IMR-90 (cell line): Measurements from ENCODE around the gene ASGR2. TPM values are rescaled to one million over a fixed set of nuclear protein-coding genes. Genes with fewer than 3 reads are reported as not detected.

ENCODE experiments used
- ATAC-seq: fragments of 200-7000 bp; cut with Tn5 transposase; 2 replicates; pipeline ENCODE4 v1.9.1; 2020; ENCODE audit warnings: low read depth, mild to moderate bottlenecking, moderate library complexity
- BruUV-seq: library from RNA; stranded (reverse); fragments of 400-500 nt; replicated peaks from 2 replicates; lab custom pipeline; 2021; lab: Mats Ljungman, UMichigan
- CTCF ChIA-PET: fragments of 300-600 bp; formaldehyde crosslinking; extraction: SDS; loops from one replicate; lab custom pipeline; 2021; ENCODE audit warnings: antibody characterized with exemption; lab: Yijun Ruan, JAX
- POLR2A ChIA-PET: fragments of 300-600 bp; sonication (Branson Sonifier 250); formaldehyde crosslinking; loops from one replicate; lab custom pipeline; 2022; ENCODE audit warnings: antibody characterized with exemption; ENCODE audit not compliant: unreplicated experiment; lab: Charles Lee
- DNase-seq: peaks from one replicate; pipeline ENCODE4 v3.0.0; 2013
- H2AFZ ChIP-seq: replicated peaks from 2 replicates; pipeline ENCODE3; 2013; ENCODE audit warnings: low read length, mild to moderate bottlenecking; ENCODE audit not compliant: poor library complexity
- H2AK5ac ChIP-seq: 2 replicates; pipeline ENCODE4 v1.6.1; 2013; ENCODE audit warnings: low read depth, low read length, inconsistent platforms
- H2AK9ac ChIP-seq: replicated peaks from 2 replicates; pipeline ENCODE3; 2013; ENCODE audit warnings: mild to moderate bottlenecking, low read depth, low read length, moderate library complexity; ENCODE audit not compliant: poor library complexity
- H2BK120ac ChIP-seq: 2 replicates; pipeline ENCODE4 v1.6.1; 2013; ENCODE audit warnings: low read depth, low read length, inconsistent platforms
- H2BK15ac ChIP-seq: 3 replicates; pipeline ENCODE4 v1.6.1; 2013; ENCODE audit warnings: low read depth, low read length, inconsistent platforms
- H2BK20ac ChIP-seq: 2 replicates; pipeline ENCODE4 v1.6.1; 2013; ENCODE audit warnings: low read depth, mild to moderate bottlenecking, inconsistent platforms, low read length, moderate library complexity
- H2BK5ac ChIP-seq: 2 replicates; pipeline ENCODE4 v1.6.1; 2013; ENCODE audit warnings: mild to moderate bottlenecking, low read depth, low read length, inconsistent platforms; ENCODE audit not compliant: poor library complexity, severe bottlenecking
- H3K14ac ChIP-seq: replicated peaks from 2 replicates; pipeline ENCODE4 v1.6.1; 2013; ENCODE audit warnings: low read depth, low read length, inconsistent platforms
- H3K18ac ChIP-seq: 2 replicates; pipeline ENCODE4 v1.6.1; 2013; ENCODE audit warnings: low read depth, low read length, control low read depth
- H3K23ac ChIP-seq: 2 replicates; pipeline ENCODE4 v1.6.1; 2013; ENCODE audit warnings: low read depth, low read length, inconsistent platforms
- H3K27ac ChIP-seq: 2 replicates; pipeline ENCODE4 v1.5.1; 2013; ENCODE audit warnings: mild to moderate bottlenecking, control low read depth, low read length; ENCODE audit not compliant: insufficient read depth
- H3K27me3 ChIP-seq: 2 replicates; pipeline ENCODE4 v1.6.1; 2013; ENCODE audit warnings: low read length; ENCODE audit not compliant: control insufficient read depth, insufficient read depth
- H3K36me3 ChIP-seq: 2 replicates; pipeline ENCODE4 v1.6.1; 2013; ENCODE audit warnings: low read length, mixed read lengths; ENCODE audit not compliant: control insufficient read depth, insufficient read depth
- H3K4ac ChIP-seq: 2 replicates; pipeline ENCODE4 v1.6.1; 2013; ENCODE audit warnings: low read depth, low read length, inconsistent platforms
- H3K4me1 ChIP-seq: 2 replicates; pipeline ENCODE4 v1.6.1; 2013; ENCODE audit warnings: low read length, mixed read lengths; ENCODE audit not compliant: control insufficient read depth, insufficient read depth
- H3K4me2 ChIP-seq: 2 replicates; pipeline ENCODE4 v1.6.1; 2013; ENCODE audit warnings: low read depth, mild to moderate bottlenecking, control low read depth, low read length, moderate library complexity
- H3K4me3 ChIP-seq: 2 replicates; pipeline ENCODE4 v1.5.1; 2013; ENCODE audit warnings: low read depth, mild to moderate bottlenecking, control low read depth, low read length, moderate library complexity; ENCODE audit not compliant: insufficient read depth
- H3K56ac ChIP-seq: 2 replicates; pipeline ENCODE4 v1.6.1; 2013; ENCODE audit warnings: low read length, inconsistent platforms; ENCODE audit not compliant: insufficient read depth; ENCODE audit errors: extremely low read depth
- H3K79me1 ChIP-seq, 2 experiments: 2 replicates each; pipeline ENCODE4 v1.6.1; 2013; ENCODE audit warnings: low read length in 2 of 2, inconsistent platforms in 1 of 2, low read depth in 1 of 2
- H3K9ac ChIP-seq: 2 replicates; pipeline ENCODE4 v1.6.1; 2013; ENCODE audit warnings: low read depth, low read length, control low read depth
- H3K9me1 ChIP-seq: 2 replicates; pipeline ENCODE4 v1.6.1; 2013; ENCODE audit warnings: low read length, inconsistent platforms; ENCODE audit not compliant: insufficient read depth
- H3K9me3 ChIP-seq: 2 replicates; pipeline ENCODE4 v1.6.1; 2013; ENCODE audit warnings: low read length; ENCODE audit not compliant: control insufficient read depth, insufficient read depth
- H4K20me1 ChIP-seq: 2 replicates; pipeline ENCODE4 v1.6.1; 2013; ENCODE audit warnings: low read length, inconsistent platforms; ENCODE audit not compliant: insufficient read depth
- H4K5ac ChIP-seq: 2 replicates; pipeline ENCODE4 v1.6.1; 2013; ENCODE audit warnings: mild to moderate bottlenecking, low read depth, low read length, control low read depth
- H4K8ac ChIP-seq, 2 experiments: 2 replicates each; pipeline ENCODE4 v1.6.1; 2013; ENCODE audit warnings: low read depth in 2 of 2, low read length in 2 of 2, control low read depth in 1 of 2, inconsistent platforms in 1 of 2
- H4K91ac ChIP-seq: 2 replicates; pipeline ENCODE4 v1.6.1; 2013; ENCODE audit warnings: low read depth, low read length, inconsistent platforms; ENCODE audit not compliant: insufficient read depth
- BHLHE40 ChIP-seq: fragments of 150-350 bp; IDR thresholded peaks from 2 replicates; pipeline ENCODE4 v1.6.1; 2016; ENCODE audit warnings: mild to moderate bottlenecking, low read depth, low read length
- CEBPB ChIP-seq: IDR thresholded peaks from 2 replicates; pipeline ENCODE4 v1.6.1; 2012; ENCODE audit warnings: low read depth, low read length, improper control_type of control experiment
- CTCF ChIP-seq: conservative IDR thresholded peaks from 2 replicates; pipeline ENCODE4 v1.5.1; 2012; ENCODE audit warnings: mild to moderate bottlenecking, low read depth, low read length, improper control_type of control experiment
- ELK1 ChIP-seq: fragments of 150-350 bp; IDR thresholded peaks from 2 replicates; pipeline ENCODE4 v1.6.1; 2016; ENCODE audit warnings: low read depth, mild to moderate bottlenecking, low read length, moderate library complexity, borderline replicate concordance
- FOS ChIP-seq: fragments of 150-350 bp; IDR thresholded peaks from 2 replicates; pipeline ENCODE4 v1.6.1; 2016; ENCODE audit warnings: low read depth, low read length
- MAZ ChIP-seq: IDR thresholded peaks from 2 replicates; pipeline ENCODE4 v1.6.1; 2012; ENCODE audit warnings: low read depth, mild to moderate bottlenecking, low read length, improper control_type of control experiment, moderate library complexity, borderline replicate concordance
- MXI1 ChIP-seq: IDR thresholded peaks from 2 replicates; pipeline ENCODE4 v1.6.1; 2012; ENCODE audit warnings: low read depth, mild to moderate bottlenecking, low read length, moderate library complexity, borderline replicate concordance
- NFE2L2 ChIP-seq: fragments of 150-350 bp; IDR thresholded peaks from 2 replicates; pipeline ENCODE4 v1.6.1; 2016; ENCODE audit warnings: low read depth, mild to moderate bottlenecking, low read length
- POLR2A ChIP-seq: IDR thresholded peaks from 2 replicates; pipeline ENCODE4 v1.6.1; 2012; ENCODE audit warnings: mild to moderate bottlenecking, low read depth, low read length
- RCOR1 ChIP-seq: IDR thresholded peaks from 2 replicates; pipeline ENCODE4 v1.6.1; 2012; ENCODE audit warnings: mild to moderate bottlenecking, low read length, improper control_type of control experiment; ENCODE audit not compliant: insufficient replicate concordance
- RFX5 ChIP-seq: IDR thresholded peaks from 2 replicates; pipeline ENCODE4 v1.8.0; 2012; ENCODE audit warnings: low read depth, mild to moderate bottlenecking, low read length, moderate library complexity
- USF2 ChIP-seq: fragments of 150-350 bp; IDR thresholded peaks from 2 replicates; pipeline ENCODE4 v1.6.1; 2017; ENCODE audit warnings: mild to moderate bottlenecking, antibody characterized with exemption, low read length, low read depth
- WGBS, 2 experiments: methylation state at CpG; one replicate each; pipeline versions ENCODE4 v1.1.5 to v1.1.7; 2013; ENCODE audit warnings: missing lambda C conversion rate in 2 of 2; ENCODE audit not compliant: insufficient read length in 1 of 2; ENCODE audit errors: extremely low coverage in 2 of 2; 5-methylcytosine and 5-hydroxymethylcytosine counted together
- dilution Hi-C: fragments of 300-500 bp; cut with HindIII; formaldehyde crosslinking; loops from one replicate; pipeline ENCODE4 v1.14.3; 2018; ENCODE audit warnings: low sequenced_read_pairs; ENCODE audit not compliant: unreplicated experiment
- in situ Hi-C: fragments of 300-500 bp; cut with MboI; formaldehyde crosslinking; loops from 3 replicates; pipeline ENCODE4 v1.14.3; 2019; ENCODE audit warnings: low sequenced_read_pairs, inconsistent platforms, mixed read lengths
- intact Hi-C: fragments of 100-400 bp; cut with micrococcal nuclease; formaldehyde crosslinking; loops from 2 replicates; pipeline ENCODE4 v1.10.0; 2022
- polyA plus RNA-seq, 3 experiments: library from polyadenylated mRNA; depleted of rRNA; stranded (reverse); fragments of >200 nt; gene quantifications; 2 replicates each; pipeline ENCODE4 v1.2.3, GENCODE V29; 2012; ENCODE audit warnings: low replicate concordance in 1 of 3
- total RNA-seq: library from RNA; depleted of rRNA; stranded (reverse); fragments of >200 nt; gene quantifications from 2 replicates; pipeline ENCODE4 v1.2.3, GENCODE V29; 2012

The ASGR2 gene
- total and polyA plus RNA-seq, 2 of the 4 experiments (the other 2 are of a cell fraction) = not detected

- DNase-seq (no peak), ATAC-seq (no peak)
- peaks cover 27% of the 10 kb centered on the region for H3K27me3 ChIP-seq
- H3K56ac ChIP-seq = no peak overlapping the region
- TF ChIP-seq POLR2A = no peak
- TF ChIP-seq RFX5 = no peak
- TF ChIP-seq FOS = no peak
- no peak for TF ChIP-seq CEBPB
- TF ChIP-seq MXI1 = no peak
- TF ChIP-seq ELK1 = no peak
- no peak for TF ChIP-seq RCOR1
- no peak for TF ChIP-seq BHLHE40
- no peak for TF ChIP-seq CTCF
- TF ChIP-seq MAZ = no peak
- TF ChIP-seq USF2 = no peak
- no peak for TF ChIP-seq NFE2L2
- no peaks in the 10 kb centered on the region for H3K4me1 ChIP-seq
- intact Hi-C loops = no loop called here
- H3K36me3 ChIP-seq = no peaks in the 10 kb centered on the region
- H3K79me1 ChIP-seq = no peaks in the 10 kb centered on the region
- ChIA-PET CTCF (no interaction called here), POLR2A (no interaction called here)
- H2BK5ac ChIP-seq = no peak overlapping the region
- no peak overlapping the region for H3K9ac ChIP-seq
- H2AK9ac ChIP-seq = no peak overlapping the region
- H2AFZ ChIP-seq = no peak overlapping the region
- no peak overlapping the region for H2BK120ac ChIP-seq
- no peak overlapping the region for H3K18ac ChIP-seq
- WGBS, 2 experiments = no CpG with 5 or more reads among the region's 1 CpG
- no peak overlapping the region for H3K4me3 ChIP-seq
- H4K91ac ChIP-seq = no peak overlapping the region
- H3K9me1 ChIP-seq = no peaks in the 10 kb centered on the region
- H3K4ac ChIP-seq = no peak overlapping the region
- H2BK20ac ChIP-seq = no peak overlapping the region
- H3K14ac ChIP-seq = no peak overlapping the region
- no peak overlapping the region for H4K8ac ChIP-seq
- no peak overlapping the region for H3K23ac ChIP-seq
- no peak overlapping the region for H3K27ac ChIP-seq
- H4K5ac ChIP-seq = no peak overlapping the region
- H3K4me2 ChIP-seq = no peak overlapping the region
- peaks cover 5% of the 10 kb centered on the region for H3K9me3 ChIP-seq
- H2BK15ac ChIP-seq = no peak overlapping the region
- BruUV-seq = no TSS peak
- no peaks in the 10 kb centered on the region for H4K20me1 ChIP-seq
- H2AK5ac ChIP-seq = no peak overlapping the region
- in situ Hi-C loops = loop anchor here (25.0 kb wide), 1 partner anchor 470 kb away; the partner anchor contains the start of gene TNFSF12
- dilution Hi-C loops = no loop called here
These were observed 47.4 kb downstream of the ASGR2 start for GRCh38 chr17:7067198-7067597.
